ENCODE results near the gene YPEL2. TPM values are rescaled to one million over a fixed set of nuclear protein-coding genes. Genes with fewer than 3 reads are reported as not detected.

Gene YPEL2
- polyA plus RNA-seq, 3 donors: 21.5 to 63.1 (median 25.1) TPM

- peaks cover 74% of the 10 kb centered on the region for H3K4me1 Mint-ChIP-seq
- WGBS (ENCODE audit: insufficient coverage): 0% methylated on average over 11 of the region's 14 CpGs
- H3K36me3 Mint-ChIP-seq: peaks cover 0 to 3% of the 10 kb centered on the region in 2 donors
- peak; percentile 41 to 65 (median 62) for DNase-seq
- no peaks in the 10 kb centered on the region for H3K9me3 Mint-ChIP-seq
- intact Hi-C loops (cut with micrococcal nuclease): loop anchor here (2.0 to 5.0 kb wide), 3 partner anchors 39 to 109 kb away; no protein-coding TSS in a partner anchor
- peak overlapping the region; percentile 97 to 100 for H3K4me3 Mint-ChIP-seq
- Histone ChIP-seq H4K20me1 (ENCODE audit: insufficient read depth, low read length) (peaks cover 51% of the 10 kb centered on the region), H3K9me3 (replicated peaks in 1 of 2; ENCODE audit: control insufficient read depth in 1 of 2, insufficient read depth in 1 of 2, low read length in 2 of 2) (no peaks in the 10 kb centered on the region), H3K4me1 (ENCODE audit: control insufficient read depth in 1 of 2, insufficient read depth in 2 of 2, low read length in 2 of 2) (peaks cover 49 to 62% of the 10 kb centered on the region in 2 donors), H3K27ac (ENCODE audit: low read depth in 1 of 2, low read length in 2 of 2) (peak overlapping the region; percentile 71 to 90), H3K4me2 (replicated peaks; ENCODE audit: extremely low read depth, low read length, poor library complexity, severe bottlenecking) (peak overlapping the region; percentile 79), H2AFZ (ENCODE audit: insufficient read depth, low read depth, low read length, poor library complexity, severe bottlenecking) (peak overlapping the region; percentile 88), H3K9ac (ENCODE audit: insufficient read depth, low read length, poor library complexity, severe bottlenecking) (peak overlapping the region; percentile 90), H3K79me2 (ENCODE audit: insufficient read depth, low read length) (peaks cover 72% of the 10 kb centered on the region), H3K36me3 (replicated peaks in 1 of 2; ENCODE audit: control insufficient read depth in 1 of 2, insufficient read depth in 2 of 2, low read length in 2 of 2) (peaks cover 0 to 2% of the 10 kb centered on the region in 2 donors), H3K4me3 (replicated peaks in 1 of 3; ENCODE audit: low read depth in 2 of 3, low read length in 3 of 3) (peak overlapping the region; percentile 71 to 92 (median 91)), H3K27me3 (ENCODE audit: control insufficient read depth in 2 of 2, insufficient read depth in 2 of 2, low read length in 2 of 2) (no peaks in the 10 kb centered on the region)
- peak overlapping the region; percentile 92 to 98 (median 96) for H3K27ac Mint-ChIP-seq
- no peak for TF ChIP-seq CTCF (IDR thresholded peaks at IDR 0.05)
- H3K27me3 Mint-ChIP-seq (ENCODE audit: low read depth in 3 of 3): no peaks in the 10 kb centered on the region
These were observed 1.4 kb downstream of the YPEL2 start for GRCh38 chr17:59332749-59333377.

DNA sequence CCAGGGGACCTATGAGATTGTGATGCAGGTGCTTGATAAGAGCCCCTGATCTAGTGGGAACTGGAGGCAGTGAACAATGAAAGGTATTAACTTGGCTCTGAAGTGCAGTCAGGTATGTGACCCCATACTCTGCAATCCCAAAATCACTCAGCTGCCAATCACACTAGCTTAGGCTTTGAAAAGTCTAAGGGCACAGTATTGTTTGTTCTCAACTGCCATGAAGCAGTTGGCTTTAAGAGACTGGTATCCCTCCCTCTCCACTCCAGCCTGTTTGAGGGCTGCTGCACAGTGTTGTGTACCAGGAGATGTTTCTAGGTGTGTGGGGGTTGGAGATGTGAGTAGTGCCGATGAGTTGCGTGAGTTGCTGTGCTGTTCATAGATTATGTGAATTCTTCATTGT is 2.4 kb downstream of the YPEL2 start:
- H3K27ac ChIP-seq (ENCODE audit: low read depth in 1 of 2, low read length in 2 of 2): peak overlapping the region in 1 of 2 donors; percentile 90
- peaks cover 44 to 55% of the 10 kb centered on the region in 2 donors for H3K4me1 ChIP-seq (ENCODE audit: control insufficient read depth in 1 of 2, insufficient read depth in 2 of 2, low read length in 2 of 2)
- Mint-ChIP-seq H3K36me3 (peaks cover 0 to 10% of the 10 kb centered on the region in 2 donors), H3K4me3 (peak overlapping the region; percentile 18 to 100), H3K4me1 (peaks cover 73% of the 10 kb centered on the region), H3K27ac (peak overlapping the region in 3 of 7 donors; percentile 6 to 74 (median 17)), H3K9me3 (no peaks in the 10 kb centered on the region), H3K27me3 (ENCODE audit: low read depth in 3 of 3) (no peaks in the 10 kb centered on the region)
- WGBS (ENCODE audit: insufficient coverage): 95% methylated on average over 2 of the region's 2 CpGs
- intact Hi-C loops (cut with micrococcal nuclease): loop anchor here (2.0 to 5.0 kb wide), 3 partner anchors 38 to 108 kb away; no protein-coding TSS in a partner anchor
- peaks cover 81% of the 10 kb centered on the region for H3K79me2 ChIP-seq (ENCODE audit: insufficient read depth, low read length)
- TF ChIP-seq CTCF (IDR thresholded peaks at IDR 0.05): no peak
- no peak overlapping the region for H3K9ac ChIP-seq (ENCODE audit: insufficient read depth, low read length, poor library complexity, severe bottlenecking)
- peak overlapping the region in 1 of 3 experiments; percentile 91 for H3K4me3 ChIP-seq (replicated peaks in 1 of 3; ENCODE audit: low read depth in 2 of 3, low read length in 3 of 3)
- peaks cover 0 to 4% of the 10 kb centered on the region in 2 donors for H3K36me3 ChIP-seq (replicated peaks in 1 of 2; ENCODE audit: control insufficient read depth in 1 of 2, insufficient read depth in 2 of 2, low read length in 2 of 2)
- no peaks in the 10 kb centered on the region for H3K27me3 ChIP-seq (ENCODE audit: control insufficient read depth in 2 of 2, insufficient read depth in 2 of 2, low read length in 2 of 2)
- H3K9me3 ChIP-seq (replicated peaks in 1 of 2; ENCODE audit: control insufficient read depth in 1 of 2, insufficient read depth in 1 of 2, low read length in 2 of 2): no peaks in the 10 kb centered on the region
- H2AFZ ChIP-seq (ENCODE audit: insufficient read depth, low read depth, low read length, poor library complexity, severe bottlenecking): no peak overlapping the region
- peaks cover 61% of the 10 kb centered on the region for H4K20me1 ChIP-seq (ENCODE audit: insufficient read depth, low read length)
- DNase-seq: no peak
- H3K4me2 ChIP-seq (replicated peaks; ENCODE audit: extremely low read depth, low read length, poor library complexity, severe bottlenecking): peak overlapping the region; percentile 79

Data from CD14-positive monocyte (primary cell).